H1 (cell line): Measurements from ENCODE around the gene BBIP1. TPM values are rescaled to one million over a fixed set of nuclear protein-coding genes. Genes with fewer than 3 reads are reported as not detected.

ENCODE experiments used
- POU5F1 ChIP-seq: IDR thresholded peaks from 2 replicates; pipeline ENCODE4 v1.6.1; 2011; ENCODE audit warnings: low read depth, mild to moderate bottlenecking, low read length, moderate library complexity
- SAP30 ChIP-seq: fragments of 300-600 bp; sonication (generic); IDR thresholded peaks from 2 replicates; pipeline ENCODE4 v1.7.1; 2012; ENCODE audit warnings: low read length, moderate library complexity, mild to moderate bottlenecking, inconsistent platforms; ENCODE audit not compliant: insufficient read depth, insufficient replicate concordance
- SUZ12 ChIP-seq: fragments of 200-600 bp; sonication (generic); IDR thresholded peaks from 2 replicates; pipeline ENCODE4 v1.6.1; 2012; ENCODE audit warnings: mild to moderate bottlenecking, inconsistent platforms, low read length, moderate library complexity, mixed read lengths
- YY1 ChIP-seq: IDR thresholded peaks from 2 replicates; pipeline ENCODE4 v1.6.1; 2011; ENCODE audit warnings: low read depth, mild to moderate bottlenecking, low read length
- polyA plus RNA-seq, 7 experiments: library from polyadenylated mRNA; depleted of rRNA in 3 of 7; stranded (reverse) in 5 of 7; unstranded in 2 of 7; fragments of >200 nt in 5 of 7; fragments of 200-250 nt in 2 of 7; gene quantifications; 1 replicate in 5 of 7; 2 replicates in 1 of 7; 4 replicates in 1 of 7; pipeline versions ENCODE4 v1.2.1 to v1.2.3, GENCODE V29; 2011 to 2013; ENCODE audit warnings: missing spikeins in 2 of 7, mixed read lengths in 2 of 7
- total RNA-seq: library from RNA; stranded (reverse); fragmentation: NEBNext Ultra II Directional; extraction: Animal tissue kit (Norgen Biotek cat#: 25700); gene quantifications from 2 replicates; pipeline ENCODE4 v1.2.1, GENCODE V29; 2021

Gene BBIP1
- total and polyA plus RNA-seq, 2 of the 8 experiments (the other 6 are each of a cell fraction or from before 2014, with no cell fraction given): 8.8 to 19.6 TPM

DNA sequence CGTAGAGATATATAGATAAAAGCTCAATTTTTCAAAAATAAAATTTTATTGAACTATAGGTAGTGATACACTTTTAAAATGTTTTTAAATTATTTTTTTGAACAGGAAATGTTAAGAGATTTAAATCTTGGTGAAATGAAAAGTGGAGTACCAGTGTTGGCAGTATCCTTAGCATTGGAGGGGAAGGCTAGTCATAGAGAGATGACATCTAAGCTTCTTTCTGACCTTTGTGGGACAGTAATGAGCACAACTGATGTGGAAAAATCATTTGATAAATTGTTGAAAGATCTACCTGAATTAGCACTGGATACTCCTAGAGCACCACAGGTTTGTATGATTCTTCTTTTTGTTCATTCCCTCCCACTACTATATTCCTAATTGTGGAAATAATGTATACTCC is 31.4 kb downstream of the BBIP1 start (continued):
- TF ChIP-seq POU5F1 (no peak), SAP30 (no peak), YY1 (no peak), SUZ12 (no peak)
